IMR-90 (cell line): ENCODE measurements around the gene NKPD1. TPM values are rescaled to one million over a fixed set of nuclear protein-coding genes. Genes with fewer than 3 reads are reported as not detected.

Source experiments
- ATAC-seq: fragments of 200-7000 bp; cut with Tn5 transposase; 2 replicates; pipeline ENCODE4 v1.9.1; 2020; ENCODE audit warnings: low read depth, mild to moderate bottlenecking, moderate library complexity
- BruUV-seq: library from RNA; stranded (reverse); fragments of 400-500 nt; replicated peaks from 2 replicates; lab custom pipeline; 2021; lab: Mats Ljungman, UMichigan
- CTCF ChIA-PET: fragments of 300-600 bp; formaldehyde crosslinking; extraction: SDS; loops from one replicate; lab custom pipeline; 2021; ENCODE audit warnings: antibody characterized with exemption; lab: Yijun Ruan, JAX
- POLR2A ChIA-PET: fragments of 300-600 bp; sonication (Branson Sonifier 250); formaldehyde crosslinking; loops from one replicate; lab custom pipeline; 2022; ENCODE audit warnings: antibody characterized with exemption; ENCODE audit not compliant: unreplicated experiment; lab: Charles Lee
- DNase-seq: peaks from one replicate; pipeline ENCODE4 v3.0.0; 2013
- H2AFZ ChIP-seq: replicated peaks from 2 replicates; pipeline ENCODE3; 2013; ENCODE audit warnings: low read length, mild to moderate bottlenecking; ENCODE audit not compliant: poor library complexity
- H2AK5ac ChIP-seq: 2 replicates; pipeline ENCODE4 v1.6.1; 2013; ENCODE audit warnings: low read depth, low read length, inconsistent platforms
- H2AK9ac ChIP-seq: replicated peaks from 2 replicates; pipeline ENCODE3; 2013; ENCODE audit warnings: mild to moderate bottlenecking, low read depth, low read length, moderate library complexity; ENCODE audit not compliant: poor library complexity
- H2BK120ac ChIP-seq: 2 replicates; pipeline ENCODE4 v1.6.1; 2013; ENCODE audit warnings: low read depth, low read length, inconsistent platforms
- H2BK15ac ChIP-seq: 3 replicates; pipeline ENCODE4 v1.6.1; 2013; ENCODE audit warnings: low read depth, low read length, inconsistent platforms
- H2BK20ac ChIP-seq: 2 replicates; pipeline ENCODE4 v1.6.1; 2013; ENCODE audit warnings: low read depth, mild to moderate bottlenecking, inconsistent platforms, low read length, moderate library complexity
- H2BK5ac ChIP-seq: 2 replicates; pipeline ENCODE4 v1.6.1; 2013; ENCODE audit warnings: mild to moderate bottlenecking, low read depth, low read length, inconsistent platforms; ENCODE audit not compliant: poor library complexity, severe bottlenecking
- H3K14ac ChIP-seq: replicated peaks from 2 replicates; pipeline ENCODE4 v1.6.1; 2013; ENCODE audit warnings: low read depth, low read length, inconsistent platforms
- H3K18ac ChIP-seq: 2 replicates; pipeline ENCODE4 v1.6.1; 2013; ENCODE audit warnings: low read depth, low read length, control low read depth
- H3K23ac ChIP-seq: 2 replicates; pipeline ENCODE4 v1.6.1; 2013; ENCODE audit warnings: low read depth, low read length, inconsistent platforms
- H3K27ac ChIP-seq: 2 replicates; pipeline ENCODE4 v1.5.1; 2013; ENCODE audit warnings: mild to moderate bottlenecking, control low read depth, low read length; ENCODE audit not compliant: insufficient read depth
- H3K27me3 ChIP-seq: 2 replicates; pipeline ENCODE4 v1.6.1; 2013; ENCODE audit warnings: low read length; ENCODE audit not compliant: control insufficient read depth, insufficient read depth
- H3K36me3 ChIP-seq: 2 replicates; pipeline ENCODE4 v1.6.1; 2013; ENCODE audit warnings: low read length, mixed read lengths; ENCODE audit not compliant: control insufficient read depth, insufficient read depth
- H3K4ac ChIP-seq: 2 replicates; pipeline ENCODE4 v1.6.1; 2013; ENCODE audit warnings: low read depth, low read length, inconsistent platforms
- H3K4me1 ChIP-seq: 2 replicates; pipeline ENCODE4 v1.6.1; 2013; ENCODE audit warnings: low read length, mixed read lengths; ENCODE audit not compliant: control insufficient read depth, insufficient read depth
- H3K4me2 ChIP-seq: 2 replicates; pipeline ENCODE4 v1.6.1; 2013; ENCODE audit warnings: low read depth, mild to moderate bottlenecking, control low read depth, low read length, moderate library complexity
- H3K4me3 ChIP-seq: 2 replicates; pipeline ENCODE4 v1.5.1; 2013; ENCODE audit warnings: low read depth, mild to moderate bottlenecking, control low read depth, low read length, moderate library complexity; ENCODE audit not compliant: insufficient read depth
- H3K56ac ChIP-seq: 2 replicates; pipeline ENCODE4 v1.6.1; 2013; ENCODE audit warnings: low read length, inconsistent platforms; ENCODE audit not compliant: insufficient read depth; ENCODE audit errors: extremely low read depth
- H3K79me1 ChIP-seq, 2 experiments: 2 replicates each; pipeline ENCODE4 v1.6.1; 2013; ENCODE audit warnings: low read length in 2 of 2, inconsistent platforms in 1 of 2, low read depth in 1 of 2
- H3K9ac ChIP-seq: 2 replicates; pipeline ENCODE4 v1.6.1; 2013; ENCODE audit warnings: low read depth, low read length, control low read depth
- H3K9me1 ChIP-seq: 2 replicates; pipeline ENCODE4 v1.6.1; 2013; ENCODE audit warnings: low read length, inconsistent platforms; ENCODE audit not compliant: insufficient read depth
- H3K9me3 ChIP-seq: 2 replicates; pipeline ENCODE4 v1.6.1; 2013; ENCODE audit warnings: low read length; ENCODE audit not compliant: control insufficient read depth, insufficient read depth
- H4K20me1 ChIP-seq: 2 replicates; pipeline ENCODE4 v1.6.1; 2013; ENCODE audit warnings: low read length, inconsistent platforms; ENCODE audit not compliant: insufficient read depth
- H4K5ac ChIP-seq: 2 replicates; pipeline ENCODE4 v1.6.1; 2013; ENCODE audit warnings: mild to moderate bottlenecking, low read depth, low read length, control low read depth
- H4K8ac ChIP-seq, 2 experiments: 2 replicates each; pipeline ENCODE4 v1.6.1; 2013; ENCODE audit warnings: low read depth in 2 of 2, low read length in 2 of 2, control low read depth in 1 of 2, inconsistent platforms in 1 of 2
- H4K91ac ChIP-seq: 2 replicates; pipeline ENCODE4 v1.6.1; 2013; ENCODE audit warnings: low read depth, low read length, inconsistent platforms; ENCODE audit not compliant: insufficient read depth
- BHLHE40 ChIP-seq: fragments of 150-350 bp; IDR thresholded peaks from 2 replicates; pipeline ENCODE4 v1.6.1; 2016; ENCODE audit warnings: mild to moderate bottlenecking, low read depth, low read length
- CEBPB ChIP-seq: IDR thresholded peaks from 2 replicates; pipeline ENCODE4 v1.6.1; 2012; ENCODE audit warnings: low read depth, low read length, improper control_type of control experiment
- CHD1 ChIP-seq: IDR thresholded peaks from 2 replicates; pipeline ENCODE4 v1.6.1; 2012; ENCODE audit warnings: low read depth, low read length, improper control_type of control experiment
- CTCF ChIP-seq: conservative IDR thresholded peaks from 2 replicates; pipeline ENCODE4 v1.5.1; 2012; ENCODE audit warnings: mild to moderate bottlenecking, low read depth, low read length, improper control_type of control experiment
- ELK1 ChIP-seq: fragments of 150-350 bp; IDR thresholded peaks from 2 replicates; pipeline ENCODE4 v1.6.1; 2016; ENCODE audit warnings: low read depth, mild to moderate bottlenecking, low read length, moderate library complexity, borderline replicate concordance
- FOS ChIP-seq: fragments of 150-350 bp; IDR thresholded peaks from 2 replicates; pipeline ENCODE4 v1.6.1; 2016; ENCODE audit warnings: low read depth, low read length
- MAFK ChIP-seq: IDR thresholded peaks from 2 replicates; pipeline ENCODE4 v1.6.1; 2012; ENCODE audit warnings: low read depth, low read length, improper control_type of control experiment
- MAZ ChIP-seq: IDR thresholded peaks from 2 replicates; pipeline ENCODE4 v1.6.1; 2012; ENCODE audit warnings: low read depth, mild to moderate bottlenecking, low read length, improper control_type of control experiment, moderate library complexity, borderline replicate concordance
- MXI1 ChIP-seq: IDR thresholded peaks from 2 replicates; pipeline ENCODE4 v1.6.1; 2012; ENCODE audit warnings: low read depth, mild to moderate bottlenecking, low read length, moderate library complexity, borderline replicate concordance
- NFE2L2 ChIP-seq: fragments of 150-350 bp; IDR thresholded peaks from 2 replicates; pipeline ENCODE4 v1.6.1; 2016; ENCODE audit warnings: low read depth, mild to moderate bottlenecking, low read length
- RAD21 ChIP-seq: IDR thresholded peaks from 2 replicates; pipeline ENCODE4 v1.6.1; 2012; ENCODE audit warnings: low read length, improper control_type of control experiment
- SMC3 ChIP-seq: fragments of 150-350 bp; IDR thresholded peaks from 2 replicates; pipeline ENCODE4 v1.6.1; 2016; ENCODE audit warnings: low read depth, mild to moderate bottlenecking, antibody characterized with exemption, low read length, moderate library complexity
- USF2 ChIP-seq: fragments of 150-350 bp; IDR thresholded peaks from 2 replicates; pipeline ENCODE4 v1.6.1; 2017; ENCODE audit warnings: mild to moderate bottlenecking, antibody characterized with exemption, low read length, low read depth
- WGBS, 2 experiments: methylation state at CpG; one replicate each; pipeline versions ENCODE4 v1.1.5 to v1.1.7; 2013; ENCODE audit warnings: missing lambda C conversion rate in 2 of 2; ENCODE audit not compliant: insufficient read length in 1 of 2; ENCODE audit errors: extremely low coverage in 2 of 2; 5-methylcytosine and 5-hydroxymethylcytosine counted together
- dilution Hi-C: fragments of 300-500 bp; cut with HindIII; formaldehyde crosslinking; loops from one replicate; pipeline ENCODE4 v1.14.3; 2018; ENCODE audit warnings: low sequenced_read_pairs; ENCODE audit not compliant: unreplicated experiment
- in situ Hi-C: fragments of 300-500 bp; cut with MboI; formaldehyde crosslinking; loops from 3 replicates; pipeline ENCODE4 v1.14.3; 2019; ENCODE audit warnings: low sequenced_read_pairs, inconsistent platforms, mixed read lengths
- intact Hi-C: fragments of 100-400 bp; cut with micrococcal nuclease; formaldehyde crosslinking; loops from 2 replicates; pipeline ENCODE4 v1.10.0; 2022
- polyA plus RNA-seq, 3 experiments: library from polyadenylated mRNA; depleted of rRNA; stranded (reverse); fragments of >200 nt; gene quantifications; 2 replicates each; pipeline ENCODE4 v1.2.3, GENCODE V29; 2012; ENCODE audit warnings: low replicate concordance in 1 of 3
- total RNA-seq: library from RNA; depleted of rRNA; stranded (reverse); fragments of >200 nt; gene quantifications from 2 replicates; pipeline ENCODE4 v1.2.3, GENCODE V29; 2012

The NKPD1 gene
- total and polyA plus RNA-seq, 2 of the 4 experiments (the other 2 are of a cell fraction), result under 0.01 to 0.09 TPM

- peaks cover 4% of the 10 kb centered on the region; the same call in 1 of the 2 replicates for H3K4me1 ChIP-seq
- peaks cover 4% of the 10 kb centered on the region; the same call in 1 of the 2 replicates for H3K36me3 ChIP-seq
- ATAC-seq, result no peak
- no peak overlapping the region for H2BK120ac ChIP-seq
- in situ Hi-C loops, result no loop called here
- no peak overlapping the region for H3K4ac ChIP-seq
- dilution Hi-C loops, result no loop called here
- BruUV-seq, result no TSS peak
- no peak overlapping the region for H2BK5ac ChIP-seq
- no peak overlapping the region for H4K5ac ChIP-seq
- no peak overlapping the region for H3K27ac ChIP-seq
- ChIA-PET POLR2A (interaction anchor here (0.6 kb wide), 2 partner anchors 49 to 1749 kb away, joined by 3 to 6 read pairs; no protein-coding TSS in a partner anchor), CTCF (no interaction called here)
- H2AFZ ChIP-seq, result no peak overlapping the region
- H2AK9ac ChIP-seq, result no peak overlapping the region
- TF ChIP-seq CTCF (no peak), BHLHE40 (no peak), NFE2L2 (no peak), CEBPB (no peak), ELK1 (no peak), MAZ (no peak), SMC3 (no peak), FOS (no peak), MXI1 (no peak), RAD21 (no peak), CHD1 (no peak), USF2 (no peak), MAFK (no peak)
- H2BK20ac ChIP-seq, result no peak overlapping the region
- 0 out of 2 replicates have a peak, but pooled peaks cover 5% of the 10 kb centered on the region for H3K9me1 ChIP-seq
- H4K20me1 ChIP-seq, result peaks cover 16% of the 10 kb centered on the region; the same call in 1 of the 2 replicates
- WGBS, 2 experiments, result 80% methylated on average over 4 of the region's 4 CpGs; no CpG with 5 or more reads in 1 of the 2 experiments
- H3K23ac ChIP-seq, result no peak overlapping the region
- H3K4me2 ChIP-seq, result no peak overlapping the region
- no peak overlapping the region for H3K18ac ChIP-seq
- no peak overlapping the region for H3K56ac ChIP-seq
- H3K27me3 ChIP-seq, result no peaks in the 10 kb centered on the region
- no peak overlapping the region for H3K14ac ChIP-seq
- intact Hi-C loops, result no loop called here
- H3K79me1 ChIP-seq, result peaks cover 11 to 37% of the 10 kb centered on the region in 2 experiments
- no peak overlapping the region for H3K4me3 ChIP-seq
- no peak overlapping the region for H2BK15ac ChIP-seq
- H2AK5ac ChIP-seq, result no peak overlapping the region
- no peak for DNase-seq
- H3K9me3 ChIP-seq, result no peaks in the 10 kb centered on the region
- no peak overlapping the region for H4K91ac ChIP-seq
- no peak overlapping the region for H4K8ac ChIP-seq
- no peak overlapping the region for H3K9ac ChIP-seq
Observed at GRCh38 chr19:45182758-45183157, 22.0 kb upstream of the NKPD1 start.
